Measurements from ENCODE around the gene KLHL6.
"Not testable (repeated sequence)": the region's sequence is repeated elsewhere in the genome, so short reads cannot be mapped to it uniquely, and the experiment has no call there.

The KLHL6 gene

GRCh38 chr3:183579967-183580900 lies 24.7 kb upstream of the KLHL6 start:
- DNase-seq (no peak), ATAC-seq (replicated peaks) (peak in 1 of 2 donors; percentile 50)
- H3K27ac Mint-ChIP-seq: peak overlapping the region; percentile 75
- peaks cover 30 to 36% of the 10 kb centered on the region in 2 donors for H3K4me1 Mint-ChIP-seq
- H3K36me3 Mint-ChIP-seq: no peaks in the 10 kb centered on the region
- no peaks in the 10 kb centered on the region for H3K9me3 Mint-ChIP-seq
- H3K27me3 Mint-ChIP-seq: peaks cover 20 to 29% of the 10 kb centered on the region in 2 donors
- H3K4me3 Mint-ChIP-seq: peak overlapping the region; percentile 72 to 73

- ATAC-seq (replicated peaks) (no peak), DNase-seq (no peak)
- no peaks in the 10 kb centered on the region for H3K9me3 Mint-ChIP-seq
- no peak overlapping the region for H3K4me3 Mint-ChIP-seq
- H3K27me3 Mint-ChIP-seq: peaks cover 20 to 29% of the 10 kb centered on the region in 2 donors
- H3K4me1 Mint-ChIP-seq: peaks cover 30 to 36% of the 10 kb centered on the region in 2 donors
- H3K27ac Mint-ChIP-seq: no peak overlapping the region
- H3K36me3 Mint-ChIP-seq: no peaks in the 10 kb centered on the region
These were observed 22.7 kb upstream of the KLHL6 start for GRCh38 chr3:183578179-183578578.

GRCh38 chr3:183577346-183577745 lies 21.8 kb upstream of the KLHL6 start:
- Mint-ChIP-seq H3K4me3 (no peak overlapping the region), H3K9me3 (no peaks in the 10 kb centered on the region), H3K27me3 (peaks cover 20 to 29% of the 10 kb centered on the region in 2 donors), H3K36me3 (no peaks in the 10 kb centered on the region), H3K4me1 (peaks cover 32 to 36% of the 10 kb centered on the region in 2 donors), H3K27ac (no peak overlapping the region)
- no peak for DNase-seq
- no peak for ATAC-seq (replicated peaks)

- Mint-ChIP-seq H3K27me3 (peaks cover 19 to 29% of the 10 kb centered on the region in 2 donors), H3K9me3 (no peaks in the 10 kb centered on the region), H3K36me3 (no peaks in the 10 kb centered on the region), H3K27ac (no peak overlapping the region), H3K4me3 (no peak overlapping the region), H3K4me1 (peaks cover 32 to 34% of the 10 kb centered on the region in 2 donors)
- no peak for DNase-seq
- peak; percentile 33 to 50 for ATAC-seq (replicated peaks)
These were observed 21.1 kb upstream of the KLHL6 start for GRCh38 chr3:183576487-183577107.

- no peak overlapping the region for H3K27ac Mint-ChIP-seq
- peaks cover 11 to 18% of the 10 kb centered on the region in 2 donors for H3K4me1 Mint-ChIP-seq
- H3K4me3 Mint-ChIP-seq: no peak overlapping the region
- DNase-seq: no peak
- H3K36me3 Mint-ChIP-seq: no peaks in the 10 kb centered on the region
- H3K9me3 Mint-ChIP-seq: no peaks in the 10 kb centered on the region
- H3K27me3 Mint-ChIP-seq: peaks cover 12 to 15% of the 10 kb centered on the region in 2 donors
- ATAC-seq (replicated peaks): peak; percentile 41 to 45
These were observed 17.4 kb upstream of the KLHL6 start for GRCh38 chr3:183572935-183573334.

- H3K9me3 Mint-ChIP-seq; ATAC-seq (replicated peaks); H3K4me3 Mint-ChIP-seq; H3K27ac Mint-ChIP-seq; H3K36me3 Mint-ChIP-seq; DNase-seq: not testable (repeated sequence)
- H3K27me3 Mint-ChIP-seq: peaks cover 0 to 12% of the 10 kb centered on the region in 2 donors
- H3K4me1 Mint-ChIP-seq: peaks cover 0 to 12% of the 10 kb centered on the region in 2 donors
These were observed 14.7 kb upstream of the KLHL6 start for GRCh38 chr3:183570191-183570590.

GRCh38 chr3:183566880-183567279 lies 11.4 kb upstream of the KLHL6 start:
- Mint-ChIP-seq H3K4me1 (peaks cover 19% of the 10 kb centered on the region in 2 donors), H3K4me3 (no peak overlapping the region), H3K27ac (no peak overlapping the region), H3K36me3 (peaks cover 0 to 2% of the 10 kb centered on the region in 2 donors), H3K9me3 (peaks cover 0 to 2% of the 10 kb centered on the region in 2 donors), H3K27me3 (peaks cover 8 to 12% of the 10 kb centered on the region in 2 donors)
- ATAC-seq (replicated peaks) (no peak), DNase-seq (no peak)

GRCh38 chr3:183564046-183564445 lies 8.5 kb upstream of the KLHL6 start:
- peaks cover 0 to 2% of the 10 kb centered on the region in 2 donors for H3K9me3 Mint-ChIP-seq
- DNase-seq: no peak
- H3K27me3 Mint-ChIP-seq: peaks cover 7 to 8% of the 10 kb centered on the region in 2 donors
- peak overlapping the region in 1 of 2 donors; percentile 11 for H3K4me3 Mint-ChIP-seq
- H3K36me3 Mint-ChIP-seq: peaks cover 0 to 2% of the 10 kb centered on the region in 2 donors
- peaks cover 12 to 19% of the 10 kb centered on the region in 2 donors for H3K4me1 Mint-ChIP-seq
- H3K27ac Mint-ChIP-seq: peak overlapping the region; percentile 31
- peak; percentile 27 to 50 for ATAC-seq (replicated peaks)

- Mint-ChIP-seq H3K27me3 (peaks cover 7 to 8% of the 10 kb centered on the region in 2 donors), H3K4me3 (no peak overlapping the region), H3K27ac (no peak overlapping the region), H3K36me3 (peaks cover 0 to 2% of the 10 kb centered on the region in 2 donors), H3K9me3 (peaks cover 0 to 2% of the 10 kb centered on the region in 2 donors), H3K4me1 (peaks cover 14 to 19% of the 10 kb centered on the region in 2 donors)
- DNase-seq (no peak), ATAC-seq (replicated peaks) (no peak)
These were observed 8.0 kb upstream of the KLHL6 start for GRCh38 chr3:183563536-183563874.

GRCh38 chr3:183560607-183561006 lies 5.1 kb upstream of the KLHL6 start:
- Mint-ChIP-seq H3K4me3 (no peak overlapping the region), H3K36me3 (peaks cover 0 to 2% of the 10 kb centered on the region in 2 donors), H3K27me3 (peaks cover 0 to 8% of the 10 kb centered on the region in 2 donors), H3K9me3 (no peaks in the 10 kb centered on the region), H3K4me1 (peaks cover 22 to 34% of the 10 kb centered on the region in 2 donors), H3K27ac (no peak overlapping the region)
- ATAC-seq (replicated peaks) (no peak), DNase-seq (no peak)

- H3K4me3 Mint-ChIP-seq: no peak overlapping the region
- peak overlapping the region; percentile 20 for H3K27ac Mint-ChIP-seq
- H3K9me3 Mint-ChIP-seq: no peaks in the 10 kb centered on the region
- peaks cover 24 to 43% of the 10 kb centered on the region in 2 donors for H3K4me1 Mint-ChIP-seq
- DNase-seq (no peak), ATAC-seq (replicated peaks) (no peak)
- H3K27me3 Mint-ChIP-seq: peaks cover 0 to 8% of the 10 kb centered on the region in 2 donors
- peaks cover 2 to 15% of the 10 kb centered on the region in 2 donors for H3K36me3 Mint-ChIP-seq
These were observed 3.0 kb upstream of the KLHL6 start for GRCh38 chr3:183558495-183558894.

- Mint-ChIP-seq H3K27me3 (no peaks in the 10 kb centered on the region), H3K4me1 (peaks cover 29 to 49% of the 10 kb centered on the region in 2 donors), H3K36me3 (peaks cover 7 to 24% of the 10 kb centered on the region in 2 donors), H3K27ac (peak overlapping the region; percentile 60), H3K9me3 (no peaks in the 10 kb centered on the region), H3K4me3 (no peak overlapping the region)
- ATAC-seq (replicated peaks) (no peak), DNase-seq (no peak)
These were observed 1.2 kb upstream of the KLHL6 start for GRCh38 chr3:183556722-183557121.

- H3K27me3 Mint-ChIP-seq: no peaks in the 10 kb centered on the region
- H3K27ac Mint-ChIP-seq: peak overlapping the region; percentile 98
- no peaks in the 10 kb centered on the region for H3K9me3 Mint-ChIP-seq
- DNase-seq (peak; percentile 40), ATAC-seq (replicated peaks) (peak; percentile 71 to 74)
- H3K4me1 Mint-ChIP-seq: peaks cover 39 to 72% of the 10 kb centered on the region in 2 donors
- H3K4me3 Mint-ChIP-seq: peak overlapping the region; percentile 94 to 100
- H3K36me3 Mint-ChIP-seq: peaks cover 18 to 39% of the 10 kb centered on the region in 2 donors
These were observed 1.1 kb downstream of the KLHL6 start for GRCh38 chr3:183554377-183554776.

GRCh38 chr3:183553334-183554026 lies 2.0 kb downstream of the KLHL6 start:
- H3K4me3 Mint-ChIP-seq: peak overlapping the region; percentile 94 to 100
- no peaks in the 10 kb centered on the region for H3K9me3 Mint-ChIP-seq
- no peaks in the 10 kb centered on the region for H3K27me3 Mint-ChIP-seq
- peaks cover 39 to 76% of the 10 kb centered on the region in 2 donors for H3K4me1 Mint-ChIP-seq
- H3K27ac Mint-ChIP-seq: peak overlapping the region; percentile 98
- DNase-seq (no peak), ATAC-seq (replicated peaks) (no peak)
- H3K36me3 Mint-ChIP-seq: peaks cover 18 to 42% of the 10 kb centered on the region in 2 donors

Data from stimulated activated naive B cell treated with anti-CD40 and anti-IgM and Interleukin-4, amounts not matched to agents 10 μg/mL and 1 μg/mL and 100 μg/mL, for 72 hours (primary cell).